Breast epithelium (tissue), 3 donors: Measurements from ENCODE around the gene GAB3.

ENCODE experiments used
- POLR2A ChIP-seq: fragments of 450-650 bp; IDR thresholded peaks from one replicate; pipeline ENCODE4 v1.6.1; 2016; ENCODE audit warnings: antibody characterized with exemption, mild to moderate bottlenecking, moderate library complexity
- POLR2AphosphoS5 ChIP-seq, 3 donors: sonication (generic); formaldehyde crosslinking; IDR thresholded peaks; one replicate each; pipeline ENCODE4 v1.6.1; 2017; ENCODE audit warnings: antibody characterized with exemption in 3 of 3
- TF ChIP-seq, protein P1 (sequence below), 3 donors: fragments of 450-650 bp; IDR thresholded peaks; one replicate each; pipeline ENCODE4 v1.5.1; 2016 to 2017; ENCODE audit warnings: antibody characterized with exemption in 3 of 3, mild to moderate bottlenecking in 3 of 3, moderate library complexity in 3 of 3

DNA sequence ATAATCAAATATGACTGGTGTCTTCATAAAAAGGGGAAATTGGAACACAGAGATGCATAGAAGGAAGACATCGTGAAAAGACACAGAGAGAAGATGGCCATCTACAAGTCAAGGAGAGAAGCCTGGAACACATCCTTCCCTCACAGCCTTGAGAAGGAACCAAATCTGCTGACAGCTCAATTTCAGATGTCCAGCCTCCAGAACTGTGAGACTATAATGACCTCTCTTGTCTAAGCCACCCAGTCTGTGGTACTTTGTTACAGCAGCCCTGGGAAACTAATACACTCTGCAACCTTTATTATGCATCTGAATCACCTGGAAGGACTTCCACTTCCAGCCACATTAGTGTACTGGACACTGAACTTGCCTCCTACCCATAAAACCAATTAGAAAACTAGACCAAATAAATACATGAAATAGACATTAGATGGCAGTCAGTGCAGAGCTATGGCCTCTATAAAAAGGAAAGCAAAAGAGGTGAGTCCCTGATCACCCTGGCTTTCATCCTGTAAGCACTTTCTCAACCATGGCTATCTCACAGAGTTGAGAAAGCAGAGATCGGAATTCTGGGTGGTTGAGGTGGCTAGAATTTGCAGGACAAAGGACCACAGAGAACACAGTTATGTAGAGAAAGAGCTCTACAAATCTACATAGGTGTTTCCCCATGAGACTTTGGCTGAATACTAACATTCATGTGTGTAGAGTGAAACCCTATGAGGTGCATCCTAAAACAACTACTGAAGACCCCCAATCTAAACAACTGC, 25.7 kb downstream of the GAB3 start:
- TF ChIP-seq, protein P1, sequence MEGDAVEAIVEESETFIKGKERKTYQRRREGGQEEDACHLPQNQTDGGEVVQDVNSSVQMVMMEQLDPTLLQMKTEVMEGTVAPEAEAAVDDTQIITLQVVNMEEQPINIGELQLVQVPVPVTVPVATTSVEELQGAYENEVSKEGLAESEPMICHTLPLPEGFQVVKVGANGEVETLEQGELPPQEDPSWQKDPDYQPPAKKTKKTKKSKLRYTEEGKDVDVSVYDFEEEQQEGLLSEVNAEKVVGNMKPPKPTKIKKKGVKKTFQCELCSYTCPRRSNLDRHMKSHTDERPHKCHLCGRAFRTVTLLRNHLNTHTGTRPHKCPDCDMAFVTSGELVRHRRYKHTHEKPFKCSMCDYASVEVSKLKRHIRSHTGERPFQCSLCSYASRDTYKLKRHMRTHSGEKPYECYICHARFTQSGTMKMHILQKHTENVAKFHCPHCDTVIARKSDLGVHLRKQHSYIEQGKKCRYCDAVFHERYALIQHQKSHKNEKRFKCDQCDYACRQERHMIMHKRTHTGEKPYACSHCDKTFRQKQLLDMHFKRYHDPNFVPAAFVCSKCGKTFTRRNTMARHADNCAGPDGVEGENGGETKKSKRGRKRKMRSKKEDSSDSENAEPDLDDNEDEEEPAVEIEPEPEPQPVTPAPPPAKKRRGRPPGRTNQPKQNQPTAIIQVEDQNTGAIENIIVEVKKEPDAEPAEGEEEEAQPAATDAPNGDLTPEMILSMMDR (IDR thresholded peaks at IDR 0.05), result no peak
- TF ChIP-seq POLR2A, result no peak
- TF ChIP-seq POLR2AphosphoS5 (IDR thresholded peaks at IDR 0.05), result no peak
